GF-D8 (cell line): Measurements from ENCODE around the gene KDM4C.

Experiments used
- DNase-seq: peaks from one replicate; lab custom pipeline; 2025; lab: John Stamatoyannopoulos, UW

Gene KDM4C

DNA sequence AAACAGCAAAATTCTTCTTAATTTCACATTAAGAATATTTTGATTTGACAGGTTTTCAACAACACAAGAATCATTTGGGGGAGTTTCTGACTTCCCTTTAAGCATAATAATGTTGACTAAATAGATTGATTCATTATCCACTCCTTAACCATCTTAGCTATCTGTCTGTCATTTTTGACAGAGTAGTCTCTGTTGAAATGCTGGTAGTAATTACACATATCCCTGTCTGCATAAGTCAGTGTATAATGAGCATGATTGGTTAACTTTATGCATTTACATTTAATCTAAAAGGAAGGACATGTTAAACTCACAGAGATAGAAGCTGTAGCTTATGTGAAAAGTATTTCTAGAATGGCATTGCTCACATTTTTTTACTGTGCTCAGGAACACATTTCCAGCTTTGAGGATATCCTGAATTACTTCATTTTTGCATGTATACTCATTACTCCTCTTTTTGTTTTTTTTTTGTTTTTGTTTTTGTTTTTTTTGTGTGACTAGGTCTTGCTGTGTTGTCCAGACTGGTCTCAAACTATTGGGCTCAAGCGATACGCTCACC, 385.9 kb downstream of the KDM4C start:
- DNase-seq = no peak

DNA sequence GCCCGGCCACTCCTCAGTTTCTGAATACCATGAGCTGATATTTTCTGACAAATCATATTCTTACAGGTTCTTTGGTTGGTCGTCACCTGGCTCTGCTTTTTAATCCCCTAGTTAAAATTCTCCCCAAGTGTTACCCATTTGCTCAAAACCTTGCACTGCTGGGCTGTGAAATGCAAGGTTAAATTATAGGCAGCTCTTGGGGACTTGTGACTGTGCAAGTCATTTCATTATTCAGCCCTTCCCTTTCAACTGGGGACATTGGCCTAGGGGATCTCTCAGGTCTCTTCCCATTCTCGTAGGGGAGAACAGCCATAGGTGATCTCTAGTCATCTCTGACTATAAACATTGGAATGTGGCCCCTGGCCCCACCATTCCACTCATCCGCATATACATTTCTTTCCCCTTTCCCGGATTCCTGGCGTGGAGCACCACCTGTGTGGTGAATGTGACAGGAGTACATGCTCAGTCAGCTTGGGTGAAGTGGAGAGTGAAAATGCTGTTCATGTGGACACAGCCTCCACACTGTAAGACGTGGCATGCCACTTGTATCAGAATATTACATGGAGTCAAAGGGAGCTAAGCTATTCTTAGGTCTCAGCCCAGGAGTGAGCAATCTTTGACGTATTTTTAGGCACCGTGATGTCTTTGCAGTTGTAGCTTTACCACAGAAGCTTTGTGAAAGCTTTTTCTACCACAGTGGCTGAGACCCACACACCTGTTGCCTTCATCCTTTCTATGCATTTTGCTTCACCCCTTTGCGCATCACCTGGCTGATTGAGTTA, 386.7 kb downstream of the KDM4C start:
- DNase-seq = no peak

DNA sequence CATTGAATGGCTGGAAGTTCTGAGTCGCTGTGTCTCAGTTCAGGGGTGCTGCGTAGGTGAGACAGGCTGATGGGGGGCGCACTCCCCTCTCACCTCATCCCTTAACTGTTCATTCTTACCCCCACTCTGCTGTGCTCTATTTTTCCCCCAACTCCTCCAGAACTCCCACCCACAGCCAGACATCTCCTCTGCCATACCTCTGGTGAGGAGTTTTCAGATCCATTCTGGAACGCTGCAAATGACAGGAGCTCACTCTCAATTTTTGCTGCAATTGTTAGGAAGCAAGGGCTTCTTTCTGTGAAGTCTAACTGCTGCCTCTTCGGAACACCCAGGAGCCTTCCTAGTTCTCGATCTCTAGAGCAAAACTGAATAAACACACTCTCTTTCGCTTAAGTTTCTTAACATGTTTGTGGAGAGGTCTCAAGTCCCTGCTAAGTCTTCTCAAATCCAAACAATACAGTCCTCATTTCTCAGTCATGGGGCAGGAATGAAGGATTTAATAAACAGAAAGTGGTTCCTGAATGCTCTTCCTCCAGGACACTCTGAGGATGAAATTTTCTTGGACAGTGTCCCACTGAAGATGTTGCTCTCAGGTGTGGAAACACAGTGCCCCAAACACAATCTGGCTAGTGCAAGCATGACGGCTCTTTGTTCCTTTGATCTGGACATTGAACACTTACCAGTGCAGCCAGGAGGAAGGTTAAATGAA, 387.7 kb downstream of the KDM4C start:
- no peak for DNase-seq

DNA sequence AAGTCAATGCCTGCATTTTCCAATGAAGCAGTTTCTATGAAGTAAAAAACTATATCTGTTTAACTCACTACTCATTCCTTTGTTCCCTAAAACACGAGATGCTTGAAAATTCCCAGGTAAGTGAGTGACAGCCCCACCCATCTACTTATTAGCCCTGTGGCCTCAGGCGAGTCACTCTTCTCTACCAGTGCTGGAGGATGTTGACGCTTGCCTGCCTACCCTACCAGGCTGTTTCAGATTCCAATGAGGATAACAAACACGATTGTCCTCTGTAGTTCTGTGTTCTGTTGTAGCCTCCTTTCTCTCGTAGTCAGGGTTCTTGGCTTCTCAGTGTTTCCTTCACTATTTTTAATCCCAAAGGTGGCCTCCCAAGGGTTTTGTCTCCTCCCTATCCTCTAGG, 388.8 kb downstream of the KDM4C start:
- DNase-seq = no peak

DNA sequence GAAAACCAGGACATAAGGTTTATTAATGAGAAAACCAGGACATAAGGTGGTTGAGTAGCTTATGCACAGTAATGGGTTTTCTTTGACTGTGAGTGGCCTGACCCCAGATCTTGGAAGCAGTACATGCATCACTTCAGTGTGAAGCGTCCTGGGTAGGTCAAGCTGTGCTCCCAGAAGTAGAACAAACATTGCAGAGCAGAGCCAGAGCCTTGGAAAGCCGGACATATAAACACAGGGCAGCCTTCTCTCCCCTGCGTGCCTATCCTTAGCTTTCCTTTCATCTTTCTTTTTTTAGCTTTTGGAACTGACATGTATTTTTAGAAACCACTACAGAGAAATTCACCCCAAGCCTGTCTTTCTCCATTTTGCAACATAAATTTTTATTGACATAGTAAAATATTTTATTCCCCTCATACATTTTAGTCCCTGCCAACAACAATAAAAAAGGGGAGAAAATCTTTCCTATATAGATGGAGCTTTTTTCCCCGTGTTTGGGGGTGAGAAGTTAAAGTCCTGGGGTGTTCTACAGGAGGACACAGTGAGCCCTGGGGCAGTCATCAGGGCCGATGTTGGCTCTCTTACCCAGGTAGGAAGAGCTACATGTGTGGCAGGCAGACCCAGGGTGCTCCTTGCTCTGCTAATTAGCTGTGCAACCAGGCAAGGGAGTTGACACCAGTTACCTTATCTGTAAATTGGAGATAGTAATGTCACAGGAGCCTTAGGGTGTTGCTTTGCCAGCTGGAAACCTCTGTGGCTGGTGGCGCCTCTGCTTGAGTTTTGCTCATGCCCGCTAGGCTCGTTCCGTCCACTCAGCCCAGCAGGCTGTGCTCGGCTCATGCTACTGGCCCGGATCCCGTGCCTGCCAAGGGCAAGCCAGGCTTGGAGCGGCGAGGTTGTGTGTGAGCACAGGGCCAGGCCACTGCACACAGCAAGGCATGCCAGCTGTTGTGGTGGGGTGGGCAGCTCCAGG, 389.6 kb downstream of the KDM4C start:
- DNase-seq = no peak

DNA sequence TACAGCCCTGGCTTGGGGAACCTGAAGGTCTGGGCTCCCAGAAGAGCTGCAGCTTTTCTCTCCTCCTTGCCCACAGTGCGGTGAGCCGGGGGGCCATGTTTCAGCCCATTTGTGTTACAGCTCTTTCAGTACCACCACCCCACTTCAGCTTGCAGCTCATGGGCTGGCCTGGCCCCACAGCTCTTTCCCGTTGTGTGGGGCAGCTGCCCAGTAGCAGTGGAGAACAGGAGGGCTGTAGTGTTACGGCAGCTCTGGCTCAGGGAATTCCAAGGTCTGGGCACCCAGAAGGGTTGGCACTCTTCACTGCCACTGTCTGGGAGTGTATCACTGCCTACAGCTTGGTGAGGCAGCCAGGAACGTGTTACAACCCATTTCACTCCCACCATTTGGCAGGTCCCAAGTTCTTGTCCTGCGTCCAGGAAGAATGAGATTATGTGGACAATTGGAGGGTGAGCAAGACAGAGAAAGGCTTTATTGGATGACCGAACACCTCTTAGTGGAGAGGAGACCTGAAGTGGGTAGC, 390.5 kb downstream of the KDM4C start:
- no peak for DNase-seq

DNA sequence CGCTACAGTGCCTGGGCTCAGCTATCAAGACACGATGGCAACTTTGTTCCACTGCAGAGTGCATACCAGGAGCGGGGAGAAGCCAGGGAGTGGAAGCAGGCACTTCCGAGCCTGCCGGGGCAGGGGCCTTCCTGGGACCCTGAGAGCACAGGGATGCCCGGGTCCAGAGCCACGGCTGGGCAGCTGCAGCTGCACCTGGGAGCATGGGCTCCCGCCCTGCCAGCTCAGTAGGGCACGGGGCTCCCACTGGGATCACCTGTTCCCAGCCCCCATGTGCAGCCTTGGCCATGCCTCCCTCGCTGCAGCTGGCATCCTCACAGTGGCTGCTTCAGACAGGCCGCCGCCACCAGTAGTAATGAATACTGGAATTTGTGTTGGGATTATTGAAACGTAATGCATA, 391.5 kb downstream of the KDM4C start:
- no peak for DNase-seq

DNA sequence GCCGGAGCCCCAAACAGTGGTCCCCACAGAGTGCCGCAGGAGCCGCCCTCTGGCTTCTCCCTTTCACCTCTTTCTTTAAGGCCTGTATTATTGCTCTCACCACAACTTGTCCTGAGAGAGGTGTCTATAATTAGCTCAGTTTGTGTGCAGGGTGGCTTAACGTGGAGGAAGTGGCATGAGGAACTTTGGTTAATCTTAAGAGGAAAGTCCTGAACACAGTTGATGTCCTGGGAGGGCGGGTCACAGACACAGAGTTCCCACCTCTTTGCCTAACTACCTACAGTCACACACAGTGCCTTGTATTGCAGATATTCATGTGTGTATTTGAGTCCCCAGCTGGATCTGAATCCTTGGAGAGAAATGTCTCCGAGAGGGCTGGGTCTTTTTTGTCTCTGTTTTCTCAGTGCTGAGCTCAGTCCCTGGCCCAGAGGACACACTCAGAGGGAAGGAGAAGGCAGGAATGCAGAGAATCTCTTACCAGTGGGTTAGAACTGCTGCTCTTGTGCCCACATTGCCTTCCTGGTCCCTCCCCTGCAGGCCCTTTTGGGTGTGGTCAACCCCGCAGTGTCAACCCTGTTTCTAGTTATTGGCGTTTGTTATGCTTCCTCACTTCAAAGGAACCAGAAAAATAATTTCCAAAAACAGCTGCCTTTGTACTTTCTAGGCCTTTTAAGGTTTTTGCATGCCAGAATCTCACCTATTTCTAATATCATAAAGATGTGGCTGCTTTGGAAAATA, 392.5 kb downstream of the KDM4C start:
- DNase-seq = peak; percentile 78

DNA sequence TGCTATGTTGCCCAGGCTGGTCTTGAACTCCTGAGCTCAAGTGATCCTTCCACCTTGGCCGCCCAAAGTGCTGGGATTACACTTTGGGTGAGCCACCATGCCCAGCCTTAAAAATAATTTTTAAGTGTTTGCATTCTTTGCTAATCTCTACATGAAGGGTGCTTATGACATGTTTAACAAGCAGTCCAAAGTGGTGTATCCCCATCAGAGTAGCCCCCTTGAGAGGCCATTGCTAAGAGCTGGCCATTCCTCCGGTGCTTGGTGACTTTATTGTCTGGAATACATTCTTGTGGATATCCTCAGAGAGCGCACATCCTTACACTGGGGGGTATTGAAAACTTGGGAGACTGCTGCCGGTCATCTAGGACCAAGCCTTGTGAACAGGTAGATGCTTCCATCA, 395.4 kb downstream of the KDM4C start:
- DNase-seq = no peak

DNA sequence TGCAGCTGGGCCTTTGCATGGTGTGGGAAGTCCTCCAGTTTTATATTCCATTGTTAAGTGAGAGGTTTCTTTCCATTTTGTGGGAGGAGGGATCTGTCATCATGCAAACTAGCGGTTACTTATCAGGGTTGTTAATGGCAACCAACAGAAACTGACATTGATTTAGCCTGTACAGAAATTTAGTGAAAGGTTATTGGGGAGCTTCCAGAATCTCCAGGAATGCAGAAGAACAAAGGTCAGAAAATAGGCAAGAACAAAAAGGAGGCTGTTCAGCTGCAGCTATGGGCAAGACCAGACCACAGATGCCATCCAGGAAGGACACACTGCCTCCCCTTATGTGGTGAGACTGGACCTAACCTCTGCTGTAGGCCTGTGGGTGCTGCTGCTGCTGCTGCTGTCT, 395.8 kb downstream of the KDM4C start:
- no peak for DNase-seq

DNA sequence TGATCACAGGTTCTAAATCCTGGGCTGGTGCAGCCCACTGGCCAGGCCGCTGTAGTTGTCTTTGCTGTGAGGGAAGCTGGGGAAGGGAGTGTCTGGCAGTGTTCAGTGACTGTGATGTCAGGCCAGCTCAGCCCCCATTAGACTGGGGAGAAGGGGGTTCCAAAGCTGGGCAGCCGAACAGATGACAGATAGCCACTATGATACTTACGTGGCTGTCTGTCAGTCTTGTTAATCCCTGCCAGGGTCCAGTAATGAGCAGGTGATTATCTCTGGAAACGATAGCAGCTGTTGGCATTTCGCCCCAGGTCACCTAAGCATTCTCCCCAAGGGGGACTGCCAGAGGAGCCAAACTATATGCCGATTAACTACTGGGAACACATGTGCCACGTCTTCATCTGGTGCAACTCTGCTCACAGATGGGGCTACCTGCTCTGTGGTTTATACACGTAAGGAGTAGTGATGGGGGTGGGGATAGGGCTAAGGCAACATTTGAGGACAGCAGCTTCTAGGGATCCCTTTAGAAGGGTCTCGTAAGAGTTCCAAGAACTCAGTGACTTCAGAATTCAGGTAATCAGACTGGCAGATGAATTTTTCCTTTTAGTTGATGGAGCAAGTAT, 396.3 kb downstream of the KDM4C start:
- DNase-seq = no peak

DNA sequence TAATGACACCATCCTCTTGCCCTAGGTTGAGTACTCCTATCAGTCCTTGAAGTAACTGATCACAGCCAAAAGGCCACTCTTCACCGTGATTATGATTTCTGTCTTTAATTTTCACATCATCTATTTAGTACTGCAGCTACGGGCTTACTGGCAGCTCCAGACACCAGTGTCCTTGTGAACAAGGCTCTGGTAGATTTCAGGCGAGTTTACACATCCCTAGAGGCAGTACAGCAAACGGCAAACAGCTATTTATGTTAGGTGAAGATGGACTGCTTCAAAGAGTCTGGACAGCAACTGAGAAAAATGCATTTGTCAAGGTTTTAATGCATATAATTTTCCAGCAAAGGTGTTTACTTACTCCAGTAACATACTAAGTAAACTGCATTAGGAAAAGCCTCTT, 396.9 kb downstream of the KDM4C start:
- no peak for DNase-seq

DNA sequence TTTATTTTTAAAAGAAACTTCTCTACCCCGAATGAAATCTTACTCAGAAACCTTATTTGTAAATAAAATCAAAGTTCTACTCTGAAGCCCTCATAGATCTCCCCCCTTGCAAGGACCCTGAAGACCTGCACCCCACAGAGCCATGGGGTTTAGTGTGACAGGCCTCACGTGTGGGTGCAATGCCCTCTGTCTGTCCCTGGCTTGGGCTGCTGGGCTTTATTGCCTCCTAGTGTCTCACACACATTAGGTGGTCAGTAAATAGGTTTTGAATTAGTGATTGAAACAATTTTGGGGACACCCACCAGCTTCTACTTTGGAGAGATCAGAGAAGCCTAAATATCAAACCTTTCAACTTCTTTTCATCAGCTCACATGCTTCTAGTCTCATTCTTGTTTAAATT, 403.7 kb downstream of the KDM4C start:
- DNase-seq = no peak

DNA sequence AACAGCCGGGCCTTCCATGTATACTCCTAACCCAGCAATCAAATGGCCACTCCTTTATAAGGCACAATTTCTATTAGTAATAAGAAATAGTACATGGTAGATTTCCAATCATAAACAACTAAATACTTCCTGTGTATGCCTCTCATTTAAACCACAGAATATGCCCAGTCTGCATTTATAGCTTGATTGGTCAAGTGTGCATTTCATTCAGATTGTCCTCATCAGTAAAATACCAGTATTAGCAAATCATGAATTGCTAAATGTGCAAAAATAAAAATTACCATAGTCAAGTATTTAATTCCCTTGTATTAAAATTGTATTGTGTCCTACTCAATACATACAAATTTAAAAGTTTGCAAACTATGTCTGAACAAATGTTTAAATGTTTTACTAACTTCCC, 406.2 kb downstream of the KDM4C start:
- no peak for DNase-seq

DNA sequence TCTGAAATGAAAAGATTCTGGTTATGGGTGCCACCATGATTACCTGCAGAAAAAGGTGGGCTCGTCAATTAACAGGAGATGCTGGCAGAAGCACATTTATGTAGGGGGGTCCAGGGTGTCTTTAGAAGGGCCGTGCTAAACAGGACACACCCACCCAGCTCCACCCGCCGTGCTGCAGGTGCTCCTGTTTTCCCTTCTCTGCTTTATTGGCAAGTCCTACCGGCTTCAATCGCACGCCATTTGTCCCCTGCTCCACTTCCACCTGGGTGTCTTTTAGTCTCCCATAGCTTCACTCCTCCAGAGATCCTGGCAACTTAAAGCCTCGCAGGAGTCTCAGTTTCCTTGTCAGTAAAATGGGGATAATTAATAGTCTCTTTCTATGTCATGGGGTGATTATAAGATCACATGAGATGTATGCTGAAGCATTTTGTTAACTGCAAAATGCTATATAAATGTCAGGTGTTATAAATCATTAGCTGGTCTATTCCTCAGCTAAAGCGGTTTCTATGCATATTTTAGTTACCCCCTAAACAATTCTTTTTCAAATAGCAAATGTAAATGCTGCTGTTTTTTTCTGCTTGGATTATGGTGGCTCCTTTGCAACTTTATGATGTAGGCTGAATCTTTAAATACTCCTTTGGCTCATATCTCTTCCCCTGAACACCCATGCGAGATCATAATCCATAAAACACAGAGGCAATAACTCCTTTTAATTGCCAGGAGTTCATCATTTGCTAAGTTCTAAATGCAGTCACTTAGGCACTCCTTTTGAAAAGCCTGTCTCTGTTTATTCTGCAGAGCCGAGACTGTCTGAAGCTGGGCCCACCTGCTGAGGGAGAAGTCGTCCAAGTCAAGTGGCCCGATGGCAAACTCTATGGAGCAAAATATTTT, 406.9 kb downstream of the KDM4C start:
- DNase-seq = no peak

DNA sequence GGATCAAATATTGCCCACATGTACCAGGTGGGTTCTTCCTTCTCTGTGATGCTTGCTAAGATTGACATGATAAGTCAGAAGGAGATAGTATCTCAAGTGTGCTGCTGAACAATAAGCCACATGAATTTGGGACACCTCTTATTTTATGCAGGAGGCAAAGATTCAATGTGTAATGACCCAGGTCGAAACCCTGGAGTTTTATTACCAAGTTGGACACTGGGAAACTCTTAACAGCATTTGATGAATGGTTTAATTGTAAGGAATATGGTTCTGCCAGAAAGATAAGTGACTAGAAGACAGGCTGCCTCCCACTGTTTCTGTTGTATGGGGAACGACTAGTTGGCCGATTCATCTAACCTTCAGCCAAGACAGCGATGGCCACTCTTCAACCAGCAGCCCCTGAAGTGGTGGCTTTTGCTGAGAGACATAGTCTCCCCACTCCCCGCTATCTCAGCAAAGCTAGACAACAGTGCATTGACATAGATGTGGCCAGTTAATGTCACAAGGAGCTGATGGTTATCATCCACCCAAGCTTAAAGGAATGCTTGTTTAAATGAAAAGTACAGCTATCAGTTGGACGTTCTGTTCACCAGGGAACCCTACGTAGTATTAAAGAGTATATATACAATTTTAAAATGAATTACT, 407.7 kb downstream of the KDM4C start:
- no peak for DNase-seq

DNA sequence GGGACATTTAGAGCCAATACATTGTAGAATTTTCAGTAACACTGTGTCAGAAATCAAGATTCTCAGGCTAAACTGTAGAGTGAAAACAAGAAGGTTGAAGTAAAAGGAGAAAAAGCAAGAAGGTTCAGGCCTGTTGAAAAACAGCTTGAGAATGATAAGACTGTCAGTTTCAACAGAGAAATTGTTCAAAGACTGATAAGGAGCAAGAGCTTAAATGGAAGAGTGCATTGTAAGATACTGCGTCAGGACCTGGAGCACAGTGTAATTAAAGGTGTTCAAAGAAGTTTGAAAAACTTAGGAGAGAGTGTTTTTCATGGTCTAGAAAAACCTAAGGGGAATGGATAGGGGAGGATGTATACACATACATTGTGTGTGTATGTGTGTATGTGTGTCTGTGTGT, 408.3 kb downstream of the KDM4C start:
- DNase-seq = no peak

DNA sequence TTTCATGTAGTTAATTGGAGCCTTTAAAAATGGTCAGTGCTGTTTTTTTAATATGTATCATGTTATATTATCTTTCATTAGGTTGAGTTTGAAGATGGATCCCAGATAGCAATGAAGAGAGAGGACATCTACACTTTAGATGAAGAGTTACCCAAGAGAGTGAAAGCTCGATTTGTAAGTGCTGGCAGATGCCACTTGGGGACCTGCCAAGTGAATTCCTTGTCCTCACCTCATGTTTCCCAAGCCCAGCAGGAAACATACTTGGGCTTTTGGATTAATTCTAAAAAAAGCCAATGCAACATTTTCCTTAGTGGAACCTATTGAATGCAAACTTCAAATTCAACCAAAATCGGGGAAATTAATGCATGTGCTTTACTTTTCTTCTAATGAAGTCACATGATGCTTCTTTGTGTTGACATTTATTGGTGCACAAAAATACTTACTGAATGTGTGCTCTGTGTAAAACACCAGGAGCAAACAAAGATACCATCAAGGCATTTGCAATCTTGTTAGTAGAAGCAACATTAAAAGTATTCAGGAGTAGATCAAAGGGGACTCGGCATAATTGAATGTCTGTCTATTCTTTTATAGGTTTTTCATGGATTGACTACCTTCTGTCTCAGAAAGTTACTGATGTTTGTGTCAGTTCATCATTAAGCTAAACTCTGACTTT, 412.1 kb downstream of the KDM4C start:
- DNase-seq = no peak
